ENCODE measurements around the gene DYRK4.

- TF ChIP-seq POLR2AphosphoS5 (IDR thresholded peaks at IDR 0.05; ENCODE audit: low read depth, low read length) (no peak), POLR2A (IDR thresholded peaks at IDR 0.05; ENCODE audit: low read depth, low read length) (no peak), TAF1 (IDR thresholded peaks at IDR 0.05; ENCODE audit: borderline replicate concordance, low read depth, low read length) (no peak)
Observed at GRCh38 chr12:4567073-4567881, 5.3 kb downstream of the DYRK4 start.
